ENCODE measurements around the gene U2SURP. TPM values are rescaled to one million over a fixed set of nuclear protein-coding genes. Genes with fewer than 3 reads are reported as not detected.
"Not testable (repeated sequence)": the region's sequence is repeated elsewhere in the genome, so short reads cannot be mapped to it uniquely, and the experiment has no call there.

The U2SURP gene
- total RNA-seq, 2 donors from 2014 or later = 26.3 to 33.7 TPM

DNA sequence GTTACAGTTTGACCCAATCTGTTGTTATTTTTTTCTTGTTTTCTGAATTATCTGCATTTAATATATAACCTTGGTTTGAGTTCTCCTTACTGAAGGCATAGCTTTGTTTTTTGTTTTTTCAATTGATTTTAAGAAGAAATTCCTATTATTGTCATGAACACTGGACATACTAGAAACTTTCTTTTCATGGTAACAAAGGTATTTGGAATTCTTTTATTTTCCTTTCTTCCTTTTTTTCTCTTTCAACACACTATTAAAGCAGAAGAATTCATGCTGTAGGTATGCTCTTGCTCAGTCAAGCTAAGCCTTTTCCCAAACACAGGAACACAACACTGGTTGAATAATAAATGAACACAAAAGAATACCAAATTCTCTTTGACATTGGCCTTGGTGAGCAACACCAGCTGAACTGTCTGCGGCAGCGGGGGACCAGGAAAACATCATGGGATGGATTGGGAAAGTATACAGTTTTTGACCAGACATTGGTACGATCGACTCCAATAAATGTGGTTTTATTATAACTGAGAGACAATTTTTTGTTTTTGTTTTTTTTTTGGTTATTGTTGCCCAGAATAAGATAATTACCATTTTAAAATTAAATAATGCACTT, 23.1 kb downstream of the U2SURP start:
- TF ChIP-seq, protein P1, sequence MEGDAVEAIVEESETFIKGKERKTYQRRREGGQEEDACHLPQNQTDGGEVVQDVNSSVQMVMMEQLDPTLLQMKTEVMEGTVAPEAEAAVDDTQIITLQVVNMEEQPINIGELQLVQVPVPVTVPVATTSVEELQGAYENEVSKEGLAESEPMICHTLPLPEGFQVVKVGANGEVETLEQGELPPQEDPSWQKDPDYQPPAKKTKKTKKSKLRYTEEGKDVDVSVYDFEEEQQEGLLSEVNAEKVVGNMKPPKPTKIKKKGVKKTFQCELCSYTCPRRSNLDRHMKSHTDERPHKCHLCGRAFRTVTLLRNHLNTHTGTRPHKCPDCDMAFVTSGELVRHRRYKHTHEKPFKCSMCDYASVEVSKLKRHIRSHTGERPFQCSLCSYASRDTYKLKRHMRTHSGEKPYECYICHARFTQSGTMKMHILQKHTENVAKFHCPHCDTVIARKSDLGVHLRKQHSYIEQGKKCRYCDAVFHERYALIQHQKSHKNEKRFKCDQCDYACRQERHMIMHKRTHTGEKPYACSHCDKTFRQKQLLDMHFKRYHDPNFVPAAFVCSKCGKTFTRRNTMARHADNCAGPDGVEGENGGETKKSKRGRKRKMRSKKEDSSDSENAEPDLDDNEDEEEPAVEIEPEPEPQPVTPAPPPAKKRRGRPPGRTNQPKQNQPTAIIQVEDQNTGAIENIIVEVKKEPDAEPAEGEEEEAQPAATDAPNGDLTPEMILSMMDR (IDR thresholded peaks at IDR 0.05) = no peak
- no peak for DNase-seq (ENCODE audit: low spot score)
- Histone ChIP-seq H3K27ac (no peak overlapping the region), H3K27me3 (no peaks in the 10 kb centered on the region), H3K9me3 (no peaks in the 10 kb centered on the region), H3K4me3 (no peak overlapping the region), H3K4me1 (no peaks in the 10 kb centered on the region), H3K36me3 (peaks cover 66% of the 10 kb centered on the region)

DNA sequence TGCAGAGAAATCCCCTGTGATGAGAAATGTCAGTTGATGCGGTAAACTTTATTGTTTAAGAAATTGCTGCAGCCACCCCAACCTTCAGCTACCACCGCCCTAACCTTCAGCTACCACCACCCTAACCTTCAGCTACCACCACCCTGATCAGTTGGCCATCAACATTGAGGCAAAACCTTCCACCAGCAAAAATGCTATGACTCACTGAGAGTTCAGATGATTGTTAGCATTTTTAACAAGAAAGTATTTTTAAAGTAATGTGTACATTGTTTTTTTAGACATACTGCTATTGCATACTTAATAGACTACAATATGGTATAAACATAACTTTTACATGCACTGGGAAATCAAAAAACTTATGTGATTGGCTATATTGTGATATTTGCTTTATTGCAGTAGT, 30.0 kb downstream of the U2SURP start:
- Histone ChIP-seq H3K4me3 (no peak overlapping the region), H3K4me1 (no peaks in the 10 kb centered on the region), H3K36me3 (peaks cover 76% of the 10 kb centered on the region), H3K27ac (no peak overlapping the region), H3K9me3 (no peaks in the 10 kb centered on the region), H3K27me3 (no peaks in the 10 kb centered on the region)
- DNase-seq (ENCODE audit: low spot score) = no peak
- TF ChIP-seq, protein P1 (IDR thresholded peaks at IDR 0.05) = no peak

DNA sequence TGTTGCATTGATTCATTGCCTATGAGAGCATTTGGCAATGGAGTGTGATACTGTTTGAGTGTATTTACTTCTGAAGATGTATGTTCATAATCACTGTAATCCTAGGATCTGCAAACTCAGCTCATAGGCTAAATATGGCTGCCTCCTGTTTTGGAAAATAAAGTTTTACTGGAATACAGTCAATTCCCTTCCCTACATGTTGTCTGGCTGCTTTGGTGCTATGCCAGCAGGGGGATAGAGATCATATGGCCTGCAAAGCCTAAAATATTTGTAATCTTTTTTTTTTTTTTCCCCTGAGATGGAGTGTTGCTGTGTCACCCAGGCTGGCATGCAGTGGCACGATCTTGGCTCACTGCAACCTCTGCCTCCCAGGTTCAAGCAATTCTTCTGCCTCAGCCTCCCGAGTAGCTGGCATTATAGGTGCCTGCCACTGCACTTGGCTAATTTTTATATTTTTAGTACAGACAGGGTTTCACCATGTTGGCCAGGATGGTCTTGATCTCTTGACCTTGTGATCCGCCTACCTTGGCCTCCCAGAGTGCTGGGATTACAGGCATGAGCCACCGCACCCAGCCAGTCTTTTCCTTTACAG, 30.5 kb downstream of the U2SURP start:
- not testable (repeated sequence) for H3K4me3 ChIP-seq; H3K4me1 ChIP-seq; H3K27me3 ChIP-seq; H3K9me3 ChIP-seq; H3K27ac ChIP-seq; DNase-seq (ENCODE audit: low spot score)
- peaks cover 81% of the 10 kb centered on the region for H3K36me3 ChIP-seq

DNA sequence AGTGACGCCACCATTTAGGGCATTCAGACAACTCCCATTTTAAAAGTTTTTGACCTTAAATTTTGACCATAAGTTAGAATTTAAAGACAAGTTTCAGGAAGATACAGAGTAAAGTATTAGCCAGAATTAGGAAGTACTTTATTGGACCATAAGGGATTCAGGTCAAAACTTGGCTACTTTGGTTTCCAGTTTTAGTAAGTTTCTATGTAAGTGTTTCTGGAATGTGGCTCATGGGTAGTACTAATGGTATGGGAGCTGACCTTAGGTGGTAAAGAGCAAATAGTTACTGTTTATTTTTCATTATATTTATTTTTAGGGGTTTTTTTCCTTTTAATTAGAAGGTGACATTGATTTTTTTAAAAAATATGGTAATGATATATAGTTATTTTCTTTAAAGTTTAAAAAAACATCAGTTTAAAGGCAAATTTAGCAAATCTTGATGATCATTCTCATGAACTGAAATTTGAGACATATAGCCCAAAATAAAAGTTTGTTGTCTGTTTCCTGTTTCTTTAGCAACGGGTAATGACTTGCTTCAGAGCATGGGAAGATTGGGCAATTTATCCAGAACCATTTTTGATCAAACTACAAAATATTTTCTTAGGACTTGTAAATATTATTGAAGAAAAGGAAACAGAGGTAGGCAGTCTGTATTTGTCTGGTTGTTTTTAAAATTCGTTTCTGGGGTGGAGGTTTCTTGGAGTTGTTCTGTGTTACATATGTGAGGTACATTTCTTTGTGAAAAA, 34.3 kb downstream of the U2SURP start:
- Histone ChIP-seq H3K27ac (no peak overlapping the region), H3K27me3 (no peaks in the 10 kb centered on the region), H3K36me3 (peaks cover 56% of the 10 kb centered on the region), H3K9me3 (no peaks in the 10 kb centered on the region), H3K4me1 (no peaks in the 10 kb centered on the region), H3K4me3 (no peak overlapping the region)
- TF ChIP-seq, protein P1 (IDR thresholded peaks at IDR 0.05) = no peak
- DNase-seq (ENCODE audit: low spot score) = no peak

DNA sequence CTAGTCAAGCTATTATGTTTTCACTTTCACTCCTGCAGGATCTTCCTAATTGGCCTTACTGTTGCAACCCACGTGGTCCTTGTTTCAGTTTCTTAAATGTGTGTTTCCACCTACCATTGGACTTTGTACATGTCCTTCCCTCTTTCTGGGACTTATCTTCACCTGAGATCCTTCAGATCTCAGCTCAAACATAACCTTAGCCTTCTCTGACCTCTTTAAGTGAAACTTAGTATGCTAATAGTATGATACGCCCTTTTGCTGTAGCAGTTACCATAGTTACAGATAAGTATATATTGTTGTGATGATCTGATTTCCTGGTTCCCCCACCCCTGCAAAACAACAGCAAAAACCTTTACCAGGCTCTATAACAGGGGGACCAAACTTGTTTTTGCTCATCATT, 35.2 kb downstream of the U2SURP start:
- no peaks in the 10 kb centered on the region for H3K9me3 ChIP-seq
- no peak for DNase-seq (ENCODE audit: low spot score)
- H3K4me1 ChIP-seq = no peaks in the 10 kb centered on the region
- peaks cover 52% of the 10 kb centered on the region for H3K36me3 ChIP-seq
- TF ChIP-seq, protein P1 (IDR thresholded peaks at IDR 0.05) = no peak
- H3K27me3 ChIP-seq = no peaks in the 10 kb centered on the region
- no peak overlapping the region for H3K4me3 ChIP-seq
- no peak overlapping the region for H3K27ac ChIP-seq

DNA sequence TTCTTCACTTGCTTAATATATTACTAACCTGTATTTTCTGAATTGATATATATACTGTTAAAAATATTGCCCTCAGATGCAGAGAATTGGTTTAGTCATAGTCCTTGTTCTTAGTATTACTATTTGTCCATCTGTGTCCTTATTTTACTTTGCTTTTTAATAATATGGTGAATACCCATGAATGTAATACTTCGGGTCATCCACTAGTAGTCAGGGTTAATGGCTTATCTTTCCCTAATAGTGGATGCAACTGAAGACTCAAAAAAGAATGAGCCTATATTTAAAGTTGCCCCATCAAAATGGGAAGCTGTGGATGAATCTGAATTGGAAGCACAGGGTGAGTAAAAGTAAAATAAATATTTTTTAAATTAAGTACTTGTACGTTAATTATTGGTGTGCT, 36.5 kb downstream of the U2SURP start:
- DNase-seq (ENCODE audit: low spot score) = no peak
- TF ChIP-seq, protein P1 (IDR thresholded peaks at IDR 0.05) = no peak
- no peaks in the 10 kb centered on the region for H3K4me1 ChIP-seq
- no peak overlapping the region for H3K27ac ChIP-seq
- H3K9me3 ChIP-seq = no peaks in the 10 kb centered on the region
- H3K36me3 ChIP-seq = peaks cover 39% of the 10 kb centered on the region
- no peaks in the 10 kb centered on the region for H3K27me3 ChIP-seq
- no peak overlapping the region for H3K4me3 ChIP-seq
